Stimulated activated CD4-positive, alpha-beta T cell treated with anti-CD3 and anti-CD28 coated beads, Interleukin-2, amount 100 ng/mL, for 24 hours (primary cell): ENCODE data around the gene HHIPL1.
A peak's percentile ranks its signal among the peaks of the same experiment; 100 is the strongest.

Experiments used
- DNase-seq, 2 donors: peaks; one replicate each; pipeline ENCODE4 v3.0.0-alpha.2; 2020

Gene HHIPL1

GRCh38 chr14:99678198-99678597 lies 33.3 kb downstream of the HHIPL1 start:
- DNase-seq, result no peak

GRCh38 chr14:99679111-99679510 lies 34.2 kb downstream of the HHIPL1 start:
- DNase-seq, result no peak

- no peak for DNase-seq
Observed at GRCh38 chr14:99679543-99679942, 34.6 kb downstream of the HHIPL1 start.

GRCh38 chr14:99679996-99680395 lies 35.1 kb downstream of the HHIPL1 start:
- DNase-seq, result no peak

- DNase-seq, result no peak
Observed at GRCh38 chr14:99681101-99681831, 36.3 kb downstream of the HHIPL1 start.

- no peak for DNase-seq
Observed at GRCh38 chr14:99681832-99682148, 36.9 kb downstream of the HHIPL1 start.

- peak; percentile 88 to 91 for DNase-seq
Observed at GRCh38 chr14:99682809-99683618, 38.1 kb downstream of the HHIPL1 start.

- DNase-seq, result peak; percentile 100
Observed at GRCh38 chr14:99683619-99684409, 38.9 kb downstream of the HHIPL1 start, which contains the start of gene CYP46A1. TSS of gene CYP46A1 (plus strand) at chr14:99684298. CDS start at chr14:99684418, 120 bp downstream.

- DNase-seq, result no peak
Observed at GRCh38 chr14:99684410-99684934, 39.5 kb downstream of the HHIPL1 start.

GRCh38 chr14:99685151-99685591 lies 40.2 kb downstream of the HHIPL1 start:
- DNase-seq, result peak in 1 of 2 donors; percentile 16

- peak in 1 of 2 donors; percentile 3 for DNase-seq
Observed at GRCh38 chr14:99685596-99685995, 40.7 kb downstream of the HHIPL1 start.

- peak in 1 of 2 donors; percentile 13 for DNase-seq
Observed at GRCh38 chr14:99686557-99687283, 41.8 kb downstream of the HHIPL1 start.

GRCh38 chr14:99687284-99688209 lies 42.6 kb downstream of the HHIPL1 start:
- peak; percentile 35 to 37 for DNase-seq

- peak in 1 of 2 donors; percentile 14 for DNase-seq
Observed at GRCh38 chr14:99688210-99688581, 43.3 kb downstream of the HHIPL1 start.

GRCh38 chr14:99688629-99689028 lies 43.7 kb downstream of the HHIPL1 start:
- peak in 1 of 2 donors; percentile 11 for DNase-seq

GRCh38 chr14:99689266-99690236 lies 44.6 kb downstream of the HHIPL1 start:
- DNase-seq, result no peak

- no peak for DNase-seq
Observed at GRCh38 chr14:99690636-99691035, 45.7 kb downstream of the HHIPL1 start.

GRCh38 chr14:99691111-99691885 lies 46.4 kb downstream of the HHIPL1 start:
- no peak for DNase-seq

- peak in 1 of 2 donors; percentile 4 for DNase-seq
Observed at GRCh38 chr14:99693918-99694317, 49.0 kb downstream of the HHIPL1 start.
